Inflammatory macrophage treated with lipopolysaccharide for 1 hour (primary cell): ENCODE results near the gene CSTF3.
"Not testable (repeated sequence)": the region's sequence is repeated elsewhere in the genome, so short reads cannot be mapped to it uniquely, and the experiment has no call there.

ENCODE experiments used
- DNase-seq, 2 donors: peaks; one replicate each; pipeline ENCODE4 v3.0.0-alpha.2; 2020 to 2022

Gene CSTF3

GRCh38 chr11:33160136-33160535 is 1.1 kb downstream of the CSTF3 start:
- DNase-seq: peak; percentile 60 to 62

- DNase-seq: not testable (repeated sequence)
Observed at GRCh38 chr11:33159378-33159867, 1.9 kb downstream of the CSTF3 start.

GRCh38 chr11:33158596-33159275 is 2.5 kb downstream of the CSTF3 start:
- DNase-seq: peak; percentile 64 to 77

DNA sequence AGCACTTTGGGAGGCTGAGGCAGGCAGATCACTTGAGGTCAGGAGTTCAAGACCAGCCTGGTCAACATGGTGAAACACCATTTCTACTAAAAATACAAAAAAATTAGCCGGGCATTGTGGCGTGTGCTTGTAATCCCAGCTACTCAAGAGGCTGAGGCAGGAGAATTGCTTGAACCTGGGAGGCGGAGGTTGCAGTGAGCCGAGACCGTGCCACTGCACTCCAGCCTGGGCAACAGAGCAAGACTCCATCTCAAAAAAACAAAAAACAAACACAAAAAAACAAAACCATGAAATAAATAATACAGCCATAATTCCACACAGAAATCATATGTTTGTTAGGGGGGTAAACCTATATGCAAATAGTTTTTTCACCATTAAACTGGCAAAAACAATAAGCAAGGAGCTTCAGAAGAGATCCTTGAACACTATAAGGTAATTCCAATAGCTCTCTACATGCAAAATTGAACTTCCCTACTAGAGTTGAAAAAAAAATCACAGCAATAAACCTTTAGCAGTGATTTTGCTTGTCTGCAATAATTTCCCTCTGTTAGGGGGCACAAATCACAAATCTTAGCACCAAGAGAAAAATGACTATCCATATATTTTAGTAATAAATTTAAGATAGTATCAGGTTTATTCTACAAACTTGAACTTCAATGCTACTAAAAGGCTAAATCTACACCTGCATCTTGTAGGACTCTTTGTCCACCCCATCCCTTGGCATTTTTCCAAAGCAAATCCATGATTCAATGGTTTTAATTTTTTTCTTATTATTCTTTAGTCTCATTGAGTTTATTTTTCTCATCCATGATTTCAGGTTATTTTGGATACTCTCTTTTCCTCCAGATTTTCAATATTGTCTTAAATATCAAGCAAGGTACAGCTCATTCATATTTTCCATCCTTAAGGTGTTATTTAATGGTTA is 3.9 kb downstream of the CSTF3 start:
- DNase-seq: no peak

- DNase-seq: no peak
Observed at GRCh38 chr11:33151399-33151798, 9.9 kb downstream of the CSTF3 start.

DNA sequence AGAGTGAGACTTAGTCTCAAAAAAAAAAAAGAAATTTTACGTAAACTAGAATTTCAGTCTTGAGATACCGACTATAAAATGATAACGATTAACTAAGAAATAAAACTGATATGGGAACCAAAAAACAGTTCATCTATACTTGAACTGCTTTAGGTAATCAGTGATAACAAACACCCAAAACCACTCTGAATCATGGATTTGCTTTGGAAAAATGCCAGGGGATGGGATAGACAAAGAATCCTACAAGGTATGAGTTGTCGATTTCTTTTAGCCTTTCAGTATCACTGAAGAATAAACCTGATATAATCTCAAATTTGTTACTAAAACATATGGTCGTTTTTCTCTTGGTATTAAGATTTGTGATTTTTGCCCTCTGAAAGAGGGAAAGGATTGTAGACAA is 13.7 kb downstream of the CSTF3 start:
- no peak for DNase-seq

- DNase-seq: no peak
Observed at GRCh38 chr11:33135768-33136443, 25.4 kb downstream of the CSTF3 start.

DNA sequence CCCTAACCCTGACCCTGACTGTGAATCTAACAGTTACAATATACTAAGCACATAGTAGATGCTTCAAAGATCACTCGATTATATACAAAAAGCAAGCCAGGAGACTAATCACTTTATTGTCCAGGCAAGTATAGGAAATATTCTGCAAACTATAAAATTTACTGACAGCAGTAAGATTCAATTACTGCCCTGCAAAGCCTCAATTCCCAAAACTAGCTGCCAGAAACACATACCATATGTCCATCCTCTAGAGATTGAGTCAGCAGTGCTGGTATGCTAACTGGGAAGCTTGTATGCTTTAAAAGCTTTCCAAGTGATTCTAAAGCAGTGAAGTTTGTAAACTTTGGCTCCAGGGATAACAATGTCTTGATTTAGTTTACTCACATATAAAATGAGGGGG is 26.1 kb downstream of the CSTF3 start:
- DNase-seq: no peak

GRCh38 chr11:33134276-33134675 is 27.0 kb downstream of the CSTF3 start:
- peak; percentile 19 to 53 for DNase-seq

- peak in 1 of 2 donors; percentile 28 for DNase-seq
Observed at GRCh38 chr11:33133761-33134160, 27.5 kb downstream of the CSTF3 start.

- DNase-seq: no peak
Observed at GRCh38 chr11:33132510-33132909, 28.8 kb downstream of the CSTF3 start.

GRCh38 chr11:33128739-33129138 is 32.5 kb downstream of the CSTF3 start:
- DNase-seq: no peak

GRCh38 chr11:33125611-33126010 is 35.7 kb downstream of the CSTF3 start:
- DNase-seq: no peak

DNA sequence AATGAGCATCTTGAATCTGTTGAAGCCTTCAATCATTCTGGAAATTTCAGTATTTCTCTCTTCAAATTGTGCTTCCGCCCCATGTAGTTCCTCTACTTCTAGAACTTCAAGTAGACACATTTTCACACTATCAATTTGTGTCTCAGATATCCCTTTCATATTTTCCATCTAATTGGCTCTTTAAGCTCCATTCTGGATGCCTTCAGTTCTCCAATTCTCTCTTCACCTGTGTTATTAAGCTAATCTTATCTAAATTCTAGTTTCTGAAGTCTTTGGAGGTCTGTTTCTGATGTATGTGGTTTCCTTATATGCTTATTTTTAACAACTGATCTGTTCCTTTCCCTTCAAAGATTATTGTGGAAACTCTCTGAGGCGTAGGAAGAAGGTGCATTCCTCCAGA is 36.3 kb downstream of the CSTF3 start:
- no peak for DNase-seq

- DNase-seq: not testable (repeated sequence)
Observed at GRCh38 chr11:33122696-33123095, 38.6 kb downstream of the CSTF3 start.

- no peak for DNase-seq
Observed at GRCh38 chr11:33116535-33116934, 44.7 kb downstream of the CSTF3 start.

DNA sequence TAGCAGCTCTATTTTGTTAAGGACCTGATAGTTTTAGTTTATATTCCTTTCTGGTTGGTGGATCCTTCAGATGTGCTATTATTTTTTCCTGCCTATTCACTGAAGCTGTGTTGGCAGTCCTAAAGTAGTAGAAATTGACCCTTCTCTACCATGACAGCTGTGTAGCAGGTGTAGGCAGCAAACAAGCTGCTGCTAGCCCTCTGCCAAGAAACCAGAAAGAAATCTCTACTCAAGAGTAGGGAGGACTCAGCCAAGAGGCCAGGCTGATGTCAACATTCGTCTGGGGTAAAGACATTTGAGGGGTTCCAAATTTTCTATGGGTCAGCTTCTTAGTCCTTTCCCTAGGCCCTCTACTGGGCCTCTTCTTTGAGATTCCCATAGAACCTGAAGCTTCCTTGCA is 51.2 kb downstream of the CSTF3 start:
- no peak for DNase-seq

DNA sequence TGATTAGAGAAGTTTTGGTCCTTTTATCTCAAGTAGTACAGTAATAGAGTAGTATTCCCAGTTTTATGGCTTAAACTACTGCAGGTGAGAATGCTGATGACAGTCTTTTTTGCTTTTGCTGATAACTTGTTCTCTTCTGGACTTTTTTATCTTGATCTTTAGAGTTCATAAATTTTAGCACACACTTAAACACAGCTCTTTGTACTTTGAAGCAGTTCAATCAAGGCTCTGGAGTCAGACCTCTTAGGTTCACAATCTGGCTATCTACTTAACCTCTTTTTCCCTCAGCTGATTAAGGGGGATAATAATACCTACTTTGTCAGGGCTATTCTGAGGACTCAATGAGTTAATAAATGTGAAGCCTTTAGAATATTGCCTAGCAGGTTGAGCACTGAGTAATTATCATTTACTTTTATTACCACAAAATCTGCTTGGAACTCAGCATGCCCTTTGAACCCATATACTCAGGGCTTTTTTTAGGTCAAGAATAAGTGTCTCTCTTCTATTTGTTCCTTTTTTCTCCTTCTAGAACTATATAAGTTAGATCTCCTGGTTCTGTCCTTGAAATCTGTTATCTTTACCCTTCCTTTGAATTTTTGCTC is 51.9 kb downstream of the CSTF3 start:
- no peak for DNase-seq

DNA sequence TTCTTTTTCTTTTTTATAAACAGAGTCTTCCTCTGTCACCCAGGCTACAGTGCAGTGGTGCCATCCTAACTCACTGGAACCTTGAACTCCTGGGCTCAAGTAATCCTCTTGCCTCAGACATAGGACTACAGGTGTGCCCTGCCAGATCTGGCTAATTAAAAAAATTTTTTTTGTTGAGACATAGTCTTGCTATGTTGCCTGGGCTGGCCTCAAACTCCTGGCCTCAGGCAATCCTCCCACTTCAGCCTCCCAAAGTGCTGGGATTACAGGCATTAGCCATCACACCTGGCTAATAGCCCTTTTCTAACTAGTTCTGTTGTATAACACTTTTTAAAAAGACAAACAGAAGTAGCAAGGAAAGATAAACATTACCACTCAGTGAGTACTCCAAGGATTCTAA is 57.4 kb downstream of the CSTF3 start:
- DNase-seq: no peak

DNA sequence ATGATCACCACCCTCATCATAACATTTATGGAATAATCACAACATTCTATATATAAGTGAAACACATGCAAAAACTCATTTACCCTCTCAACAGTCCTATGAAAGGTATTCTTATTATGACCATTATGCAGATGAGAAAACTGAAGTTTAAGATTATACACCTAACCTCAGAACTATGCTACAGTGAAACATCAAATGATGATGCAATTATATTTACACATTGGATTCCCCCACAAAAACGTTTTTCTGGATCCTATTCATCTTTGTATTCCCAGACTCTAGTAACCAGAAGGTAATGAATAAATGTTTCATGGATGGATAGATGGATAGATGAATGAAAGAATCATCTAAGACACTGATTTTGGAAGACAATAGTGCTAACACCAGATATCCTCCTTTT is 67.1 kb downstream of the CSTF3 start:
- no peak for DNase-seq

- DNase-seq: no peak
Observed at GRCh38 chr11:33089776-33090175, 71.5 kb downstream of the CSTF3 start.

DNA sequence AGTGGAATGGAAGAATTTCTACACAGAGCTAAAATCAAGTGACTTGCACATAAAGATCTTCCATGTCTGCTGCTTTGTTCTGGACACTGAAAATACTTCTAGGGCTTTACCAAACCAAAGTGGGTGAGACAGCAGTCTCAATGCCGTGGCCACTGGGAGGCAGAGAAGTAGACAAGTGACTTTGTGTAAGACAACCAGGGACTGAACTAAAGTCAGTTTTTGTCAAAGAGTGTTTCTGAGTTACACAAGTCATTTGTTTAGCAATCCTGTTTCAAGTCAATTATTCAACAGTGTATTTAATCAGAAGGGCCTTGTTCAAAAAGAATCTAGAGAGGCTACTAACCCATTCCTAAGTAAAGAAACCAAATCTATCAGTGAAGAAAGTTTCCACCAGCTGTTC is 75.3 kb downstream of the CSTF3 start:
- DNase-seq: no peak

GRCh38 chr11:33083918-33084317 is 77.4 kb downstream of the CSTF3 start:
- DNase-seq: no peak
